Measurements from ENCODE around the gene ZNF772.
"Not testable (repeated sequence)": the region's sequence is repeated elsewhere in the genome, so short reads cannot be mapped to it uniquely, and the experiment has no call there.

Gene ZNF772

DNA sequence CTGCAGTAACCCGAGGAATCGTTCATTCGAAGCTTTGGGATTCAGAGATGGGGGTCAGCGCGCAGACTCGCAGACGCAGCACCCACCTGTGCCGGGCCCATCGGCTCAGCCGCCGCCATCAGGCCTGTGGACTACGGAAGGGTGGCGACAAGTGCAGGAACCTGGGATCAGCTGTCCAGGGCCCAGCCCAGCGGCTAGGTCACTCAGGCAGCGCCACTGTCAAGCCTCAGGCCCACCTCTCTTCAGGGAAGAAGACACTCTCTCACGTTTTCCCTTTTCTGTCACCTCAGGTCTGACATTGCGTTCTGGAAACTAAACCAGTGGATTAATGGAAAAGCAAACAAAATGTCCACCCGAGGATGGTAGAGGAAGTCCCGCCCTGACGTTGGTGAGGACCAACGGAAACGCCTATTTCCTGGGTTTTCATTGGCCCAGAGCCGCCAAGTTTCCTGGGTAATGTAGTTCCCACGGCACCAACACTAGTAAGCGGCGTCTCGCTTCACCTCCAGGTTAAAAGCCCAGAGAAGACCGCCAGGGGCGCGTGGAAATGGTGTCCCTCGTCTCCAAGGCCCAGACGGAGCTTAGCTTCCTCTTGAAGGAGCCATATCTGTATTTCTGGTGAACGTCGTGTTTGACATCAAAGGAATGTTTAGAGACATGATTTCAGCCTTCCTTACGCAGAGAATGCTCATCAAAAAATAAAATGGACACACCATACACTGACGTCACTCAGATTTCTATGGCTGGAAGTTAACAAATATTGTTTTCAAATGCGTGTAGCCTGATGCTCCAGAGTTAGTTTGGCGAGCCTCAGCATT, at the start of gene ZNF772:
Gene ZNF772 (minus strand): TSS at position 376 of the 818 bp plus-strand sequence. CDS start 257 bp downstream, at position 119.
- DNase-seq = peak; percentile 88

DNA sequence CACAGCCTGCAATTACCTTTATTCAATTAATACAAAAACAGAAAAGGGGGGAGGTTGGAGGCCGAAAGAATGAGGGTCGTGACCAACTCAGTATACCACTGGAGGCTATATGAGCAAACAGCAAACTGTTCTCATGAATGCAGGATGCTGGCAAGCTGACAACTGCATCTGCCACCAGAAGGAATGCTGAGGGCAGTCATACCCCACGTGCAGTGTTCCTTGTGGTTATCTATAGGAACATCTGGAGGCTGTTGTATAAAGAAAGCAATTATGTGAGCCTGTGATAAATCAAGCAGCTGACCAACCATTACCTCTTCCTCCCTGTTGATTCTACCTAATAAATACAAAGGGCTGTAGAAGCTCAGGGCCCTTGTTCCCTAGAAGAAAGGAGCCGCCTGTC, 40.7 kb upstream of the ZNF772 start:
- not testable (repeated sequence) for DNase-seq

DNA sequence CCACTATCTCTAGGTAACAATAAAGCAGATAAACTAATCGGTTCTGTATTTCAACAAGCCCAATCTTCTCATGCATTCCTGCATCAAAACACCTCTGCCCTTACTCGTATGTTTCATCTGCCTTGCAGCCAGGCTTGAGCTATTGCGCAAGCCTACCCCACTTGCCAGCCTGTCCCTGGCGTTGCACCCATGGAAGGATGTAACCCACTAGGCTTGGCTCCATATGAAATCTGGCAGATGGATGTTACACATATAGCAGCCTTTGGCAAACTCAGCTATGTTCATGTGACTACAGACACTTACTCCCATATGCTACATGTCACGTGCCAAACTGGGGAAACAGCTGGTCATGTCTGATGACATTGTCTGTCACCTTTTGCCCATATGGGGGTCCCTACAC, 37.9 kb upstream of the ZNF772 start:
- DNase-seq = no peak

DNA sequence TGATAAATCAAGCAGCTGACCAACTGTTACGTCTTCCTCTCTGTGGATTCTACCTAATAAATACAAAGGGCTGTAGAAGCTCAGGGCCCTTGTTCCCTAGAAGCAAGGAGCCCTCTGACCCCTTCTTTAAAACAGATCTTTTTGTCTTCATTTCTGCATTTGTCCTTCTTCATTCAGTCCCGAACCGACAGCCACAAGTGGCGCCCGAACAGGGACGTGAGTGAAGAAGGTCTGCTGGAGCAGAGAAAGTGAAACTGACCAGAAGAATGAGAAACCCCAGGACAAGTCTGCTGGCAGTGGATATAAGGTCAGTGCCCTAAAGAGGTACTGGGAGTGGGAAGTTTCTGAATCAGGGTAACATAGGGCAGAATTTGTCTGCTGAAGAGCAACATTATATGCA, 35.5 kb upstream of the ZNF772 start:
- DNase-seq = peak; percentile 1

DNA sequence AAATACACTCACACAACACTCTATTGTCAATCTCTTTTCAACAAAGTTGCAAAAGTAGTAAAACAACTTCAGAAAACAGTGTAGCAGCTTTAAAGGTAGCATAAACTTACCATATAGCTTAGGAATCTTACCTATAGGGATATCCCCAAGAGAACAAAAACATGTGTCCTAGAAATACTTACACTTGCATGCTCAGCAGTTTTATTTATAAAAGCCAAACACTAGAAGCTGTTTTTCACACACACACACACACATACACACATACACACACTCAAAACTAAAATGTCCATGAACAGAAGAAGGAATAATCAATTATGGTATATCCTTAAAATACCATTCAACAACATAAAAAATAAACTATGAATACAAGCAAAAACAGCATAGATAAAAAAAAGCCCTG, 34.1 kb upstream of the ZNF772 start:
- DNase-seq = no peak

DNA sequence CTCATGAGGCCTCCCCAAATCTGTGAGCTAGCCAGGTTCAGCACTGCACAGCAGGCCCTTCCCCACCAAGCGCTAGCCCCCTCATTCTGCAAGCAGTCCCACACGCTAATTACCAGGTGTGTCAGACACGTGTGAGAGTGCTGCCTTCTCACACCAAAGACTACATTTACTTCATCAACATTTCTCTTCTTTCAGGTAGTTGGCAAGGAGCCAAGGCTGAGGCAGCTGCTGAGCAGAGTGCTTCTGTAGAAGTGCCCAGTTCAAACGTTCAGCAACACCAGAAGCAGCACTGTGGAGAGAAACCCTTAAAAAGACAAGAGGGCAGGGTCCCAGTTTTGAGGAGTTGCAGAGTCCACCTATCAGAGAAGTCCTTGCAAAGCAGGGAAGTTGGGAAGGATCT, 28.8 kb upstream of the ZNF772 start:
- DNase-seq = peak; percentile 35

DNA sequence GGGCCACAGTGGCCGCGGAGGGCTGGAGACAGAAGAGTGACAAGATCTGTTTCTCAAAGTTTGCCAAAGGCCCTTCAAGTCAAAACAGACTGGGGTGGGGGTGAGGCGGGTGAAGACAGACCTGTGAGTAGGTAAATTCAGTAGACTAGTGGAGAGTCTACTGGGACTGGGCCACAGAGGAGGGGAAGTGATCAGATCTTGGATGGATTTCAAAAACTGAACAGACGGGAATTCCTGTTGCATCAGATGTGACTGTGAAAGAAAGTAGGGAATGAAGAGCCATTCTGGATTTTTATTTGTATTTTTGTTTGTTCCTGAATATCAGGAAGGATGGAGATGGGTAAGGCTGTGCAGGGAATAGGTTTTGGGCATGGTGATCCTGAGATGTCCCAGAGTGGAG, 23.0 kb upstream of the ZNF772 start:
- DNase-seq = not testable (repeated sequence)

DNA sequence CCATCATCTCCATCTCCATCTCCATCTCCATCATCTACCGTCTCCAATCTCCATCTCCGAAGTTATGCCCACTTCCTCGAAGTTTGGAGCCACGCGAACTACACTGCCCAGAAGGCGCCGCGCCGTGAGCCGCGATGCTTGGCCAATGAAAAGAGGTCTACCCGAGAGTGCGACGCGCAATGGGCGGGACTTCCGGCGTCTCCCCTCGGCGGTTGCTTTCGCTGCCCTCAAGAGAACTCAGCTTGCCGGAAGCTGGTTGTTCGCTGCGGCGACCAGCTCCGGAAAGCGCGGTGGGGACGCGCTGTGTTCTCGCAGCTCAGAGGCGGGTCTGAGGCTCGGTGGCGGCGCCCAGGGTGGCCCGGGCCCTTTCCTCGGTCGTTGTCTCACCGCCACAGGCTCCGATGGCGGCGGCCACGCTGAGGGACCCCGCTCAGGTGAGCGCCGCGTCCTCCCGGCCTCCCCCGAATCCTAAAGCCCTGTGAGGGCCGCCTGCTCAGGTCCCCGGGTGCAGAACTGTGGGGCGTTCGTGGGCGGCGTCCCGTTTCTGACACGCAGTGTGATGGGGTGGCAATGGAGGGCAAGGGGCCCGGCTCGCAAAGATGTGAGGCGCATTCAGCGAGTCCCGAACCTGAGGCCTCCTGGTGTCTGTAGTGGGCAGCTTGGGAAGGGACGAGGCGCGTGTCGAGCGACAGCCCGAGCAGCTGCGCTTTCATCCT, 22.5 kb upstream of the ZNF772 start, which contains the start of gene ZNF773:
Gene ZNF773 (plus strand): TSS at position 259 of the 716 bp plus-strand sequence. CDS start 143 bp downstream, at position 402.
- peak; percentile 92 for DNase-seq

DNA sequence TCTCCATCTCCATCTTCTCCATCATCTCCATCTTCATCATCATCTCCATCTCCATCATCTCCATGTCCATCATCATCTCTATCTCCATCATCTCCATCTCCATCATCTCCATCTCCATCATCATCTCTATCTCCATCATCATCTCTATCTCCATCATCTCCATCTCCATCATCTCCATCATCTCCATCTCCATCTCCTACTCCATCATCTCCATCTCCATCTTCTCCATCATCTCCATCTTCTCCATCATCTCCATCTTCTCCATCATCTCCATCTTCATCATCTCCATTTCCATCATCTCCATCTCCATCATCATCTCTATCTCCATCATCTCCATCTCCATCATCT, 21.9 kb upstream of the ZNF772 start:
- not testable (repeated sequence) for DNase-seq

DNA sequence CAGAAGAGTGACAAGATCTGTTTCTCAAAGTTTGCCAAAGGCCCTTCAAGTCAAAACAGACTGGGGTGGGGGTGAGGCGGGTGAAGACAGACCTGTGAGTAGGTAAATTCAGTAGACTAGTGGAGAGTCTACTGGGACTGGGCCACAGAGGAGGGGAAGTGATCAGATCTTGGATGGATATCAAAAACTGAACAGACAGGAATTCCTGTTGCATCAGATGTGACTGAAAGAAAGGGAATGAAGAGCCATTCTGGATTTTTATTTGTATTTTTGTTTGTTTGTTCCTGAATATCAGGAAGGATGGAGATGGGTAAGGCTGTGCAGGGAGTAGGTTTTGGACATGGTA, 10.9 kb upstream of the ZNF772 start:
- DNase-seq = not testable (repeated sequence)

DNA sequence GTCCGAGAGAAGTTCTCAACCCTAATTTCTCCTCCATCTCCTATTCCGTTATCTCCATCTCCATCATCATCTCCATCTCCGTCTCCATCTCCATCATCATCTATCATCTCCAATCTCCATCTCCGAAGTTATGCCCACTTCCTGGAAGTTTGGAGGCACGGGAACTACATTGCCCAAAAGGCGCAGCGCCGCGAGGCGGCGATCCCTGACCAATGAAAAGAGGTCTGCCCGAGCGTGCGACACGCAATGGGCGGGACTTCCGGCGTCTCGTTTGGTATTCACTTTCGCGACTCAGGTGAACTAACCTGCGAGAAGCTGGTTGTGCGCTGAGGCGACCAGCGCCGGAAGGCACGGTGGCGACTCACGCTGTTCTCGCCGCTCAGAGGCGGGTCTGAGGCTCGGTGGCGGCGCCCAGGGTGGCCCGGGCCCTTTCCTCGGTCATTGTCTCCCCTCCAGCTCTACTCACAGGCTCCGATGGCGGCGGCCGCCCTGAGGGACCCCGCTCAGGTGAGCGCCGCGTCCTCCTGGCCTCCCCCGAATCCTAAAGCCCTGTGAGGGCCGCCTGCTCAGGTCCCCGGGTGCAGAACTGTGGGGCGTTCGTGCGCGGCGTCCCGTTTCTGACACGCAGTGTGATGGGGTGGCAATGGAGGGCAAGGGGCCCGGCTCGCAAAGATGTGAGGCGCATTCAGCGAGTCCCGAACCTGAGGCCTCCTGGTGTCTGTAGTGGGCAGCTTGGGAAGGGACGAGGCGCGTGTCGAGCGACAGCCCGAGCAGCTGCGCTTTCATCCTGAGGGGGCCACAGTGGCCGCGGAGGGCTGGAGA, 10.3 kb upstream of the ZNF772 start, which contains the start of gene ZNF419:
Gene ZNF419 (plus strand): TSS at position 274 of the 822 bp plus-strand sequence. CDS start 201 bp downstream, at position 475.
- peak; percentile 88 for DNase-seq

DNA sequence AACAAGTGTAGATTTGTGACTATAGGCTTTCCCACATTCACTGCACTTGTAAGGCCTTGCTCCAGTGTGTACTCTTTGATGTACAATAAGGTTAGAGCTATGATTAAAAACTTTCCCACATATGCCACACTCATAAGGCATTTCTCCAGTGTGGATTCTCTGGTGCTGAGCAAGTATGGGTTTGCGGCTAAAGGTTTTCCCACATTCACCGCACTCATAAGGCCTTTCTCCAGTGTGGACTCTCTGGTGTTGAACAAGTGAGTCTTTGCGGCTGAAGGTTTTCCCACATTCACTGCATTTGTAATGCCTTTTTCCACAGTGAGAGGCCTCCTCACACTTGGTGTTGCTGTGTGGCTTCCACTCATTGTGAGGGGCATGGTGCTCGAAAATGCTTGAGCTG, 3.7 kb downstream of the ZNF772 start:
- DNase-seq = no peak

DNA sequence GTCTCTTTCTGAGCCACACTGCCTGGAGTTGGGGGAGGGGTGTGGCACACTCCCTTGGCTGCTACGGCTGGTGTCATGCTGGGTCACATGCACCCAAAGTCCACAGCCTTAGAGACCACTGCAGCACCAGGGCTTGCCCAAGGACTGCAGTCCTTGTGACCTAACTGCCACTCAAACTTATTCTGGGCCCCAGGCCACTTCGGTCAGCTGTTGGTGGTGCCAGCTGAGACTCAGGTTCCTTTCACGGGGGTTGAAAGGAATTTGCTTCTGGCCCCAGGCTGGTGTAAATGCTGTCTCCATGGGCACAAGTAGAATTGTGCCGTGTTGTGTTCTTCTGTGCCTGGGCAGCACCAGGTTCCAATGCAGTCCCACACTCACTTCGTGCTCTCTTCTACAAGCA, 10.9 kb downstream of the ZNF772 start:
- no peak for DNase-seq

DNA sequence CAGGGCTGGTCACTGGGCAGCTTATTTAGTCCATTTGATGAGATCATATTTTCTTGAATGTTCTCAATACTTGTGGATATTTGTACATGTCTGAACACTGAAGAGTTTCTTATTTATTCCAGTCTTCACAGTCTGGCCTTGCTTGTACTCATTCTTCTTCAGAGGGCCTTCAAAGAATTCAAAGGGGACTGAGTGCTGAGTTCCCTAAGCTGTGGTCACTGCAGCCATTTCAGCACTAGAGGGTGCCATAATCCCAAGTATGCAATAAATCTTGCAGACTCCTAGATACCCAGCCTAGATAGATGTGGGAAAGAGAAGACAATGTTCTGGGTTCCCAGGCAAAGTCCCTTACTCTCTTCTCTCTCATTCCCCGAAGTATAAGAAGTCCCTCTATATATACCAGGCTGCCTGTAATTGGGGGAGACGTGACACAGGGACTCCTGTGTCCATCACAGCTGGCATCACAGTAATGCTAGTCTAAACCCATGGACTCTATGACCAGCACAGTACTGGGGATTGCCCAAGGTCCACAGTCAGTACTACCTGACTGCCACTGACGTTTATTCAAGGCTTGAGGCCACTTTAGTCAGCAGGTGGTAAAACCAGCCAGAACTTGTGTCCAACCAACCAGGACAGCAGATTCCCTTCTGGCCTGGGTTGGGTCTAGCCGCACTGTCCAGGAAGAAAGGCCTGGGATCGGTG, 11.5 kb downstream of the ZNF772 start:
- no peak for DNase-seq

DNA sequence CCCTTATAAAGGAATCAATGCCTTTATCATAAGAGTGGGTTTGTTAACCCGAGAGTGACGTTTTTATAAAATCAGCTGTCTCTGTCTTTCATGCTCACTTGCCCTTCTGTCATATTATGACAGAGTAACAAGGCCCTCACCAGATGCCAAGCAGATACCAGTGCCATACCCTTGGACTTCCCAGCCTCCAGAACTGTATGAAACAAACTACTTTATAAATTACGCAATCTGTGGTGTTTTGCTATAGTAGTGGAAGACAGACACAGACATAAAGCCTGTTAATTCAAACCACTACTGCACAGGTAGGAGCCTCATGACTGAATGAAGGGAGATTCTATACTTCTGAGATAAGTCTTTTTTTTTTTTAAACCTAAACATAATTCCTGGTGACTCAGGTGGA, 25.1 kb downstream of the ZNF772 start:
- no peak for DNase-seq

DNA sequence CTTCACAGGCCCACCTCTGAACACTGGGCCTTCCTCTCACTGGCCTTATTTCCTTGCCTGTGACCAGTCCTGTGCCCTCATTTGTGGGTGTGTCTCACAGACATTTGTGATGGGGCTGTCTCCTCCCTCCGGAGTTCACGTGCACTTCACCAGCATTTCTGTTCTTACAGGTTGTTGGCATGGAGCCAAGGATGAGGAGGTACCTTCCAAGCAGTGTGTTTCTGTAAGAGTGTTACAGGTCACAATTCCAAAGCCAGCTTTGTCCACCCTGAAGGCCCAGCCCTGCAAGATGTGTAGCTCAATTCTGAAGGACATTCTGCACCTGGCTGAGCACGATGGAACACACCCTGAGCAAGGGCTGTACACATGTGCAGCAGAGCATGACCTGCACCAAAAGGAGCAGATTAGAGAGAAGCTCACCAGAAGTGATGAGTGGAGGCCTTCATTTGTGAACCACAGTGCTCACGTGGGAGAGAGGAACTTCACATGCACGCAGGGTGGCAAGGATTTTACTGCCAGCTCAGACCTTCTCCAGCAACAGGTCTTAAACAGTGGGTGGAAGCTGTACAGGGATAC, 34.2 kb downstream of the ZNF772 start:
- DNase-seq = peak; percentile 57

DNA sequence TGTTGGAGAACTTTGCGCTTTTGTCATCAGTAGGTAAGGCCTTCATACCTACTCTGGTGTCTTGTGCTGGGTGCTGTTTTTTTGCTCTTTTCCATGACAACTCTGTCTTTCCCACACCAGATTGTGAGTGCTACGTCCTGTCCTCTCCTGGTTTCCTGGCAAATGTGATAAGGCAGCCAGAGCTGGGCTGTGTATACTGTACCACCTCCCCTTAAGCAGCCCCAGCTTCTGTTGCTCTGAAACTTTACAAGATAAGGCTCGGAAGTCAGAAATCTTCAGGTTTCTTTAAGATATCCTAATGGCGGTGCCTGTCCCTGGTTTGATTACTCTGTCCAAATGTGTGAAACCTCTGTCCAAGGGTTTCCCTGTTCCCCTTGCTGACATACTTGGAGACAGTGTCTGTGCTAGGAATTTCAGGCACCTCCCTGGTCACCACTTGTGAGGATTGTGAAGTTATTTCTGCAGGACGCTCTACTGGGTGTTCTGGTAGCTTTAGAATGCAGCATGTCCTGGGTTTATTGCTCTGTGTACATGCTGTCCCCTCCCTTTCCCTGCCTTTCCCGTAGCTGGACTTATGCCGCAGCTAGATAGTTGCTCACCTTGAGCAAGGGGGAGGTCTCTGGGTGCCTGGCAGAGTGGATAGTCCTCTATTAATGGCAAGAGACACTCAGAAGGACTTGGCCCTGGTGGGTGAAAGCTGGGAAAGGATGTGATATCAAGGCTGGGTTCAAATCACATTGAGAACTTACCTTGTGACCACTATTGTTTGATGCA, 35.2 kb downstream of the ZNF772 start:
- DNase-seq = no peak

DNA sequence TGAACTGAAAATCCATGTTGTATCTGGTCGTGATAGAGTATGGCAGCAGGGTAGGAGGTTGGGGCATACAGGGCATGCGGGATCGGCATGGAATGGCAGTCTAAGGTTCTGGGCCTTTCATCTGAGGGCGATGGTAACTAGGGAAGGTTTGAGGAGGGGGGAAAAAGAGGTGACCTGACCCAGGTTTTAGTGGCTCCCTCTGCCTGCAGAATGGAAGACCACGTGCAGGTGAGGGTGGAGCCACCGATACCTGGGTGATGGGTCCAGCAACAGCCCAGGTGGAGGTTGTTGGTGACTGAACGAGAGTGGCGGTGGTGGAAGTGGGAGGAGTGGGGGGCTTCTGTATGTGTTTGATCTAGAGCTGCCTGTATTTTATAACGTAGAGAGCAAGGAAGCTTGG, 38.4 kb downstream of the ZNF772 start:
- DNase-seq = no peak

DNA sequence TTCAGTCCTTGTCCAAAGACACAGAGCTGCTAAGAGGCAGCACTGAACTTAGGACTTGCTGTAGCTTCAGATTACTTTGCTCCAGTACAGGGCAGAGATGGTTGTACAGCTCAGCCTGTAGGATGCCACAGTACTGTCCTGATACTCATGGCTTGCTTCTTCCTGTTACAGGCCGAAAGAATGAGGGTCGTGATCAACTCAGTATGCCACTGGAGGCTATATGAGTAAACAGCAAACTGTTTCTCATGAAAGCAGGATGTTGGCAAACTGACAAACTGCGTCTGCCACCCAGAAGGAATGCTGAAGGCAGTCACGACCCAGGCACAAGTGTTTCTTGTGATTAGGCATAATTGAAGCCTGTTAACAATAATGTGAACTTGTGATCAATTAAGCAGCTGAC, 39.4 kb downstream of the ZNF772 start:
- no peak for DNase-seq

DNA sequence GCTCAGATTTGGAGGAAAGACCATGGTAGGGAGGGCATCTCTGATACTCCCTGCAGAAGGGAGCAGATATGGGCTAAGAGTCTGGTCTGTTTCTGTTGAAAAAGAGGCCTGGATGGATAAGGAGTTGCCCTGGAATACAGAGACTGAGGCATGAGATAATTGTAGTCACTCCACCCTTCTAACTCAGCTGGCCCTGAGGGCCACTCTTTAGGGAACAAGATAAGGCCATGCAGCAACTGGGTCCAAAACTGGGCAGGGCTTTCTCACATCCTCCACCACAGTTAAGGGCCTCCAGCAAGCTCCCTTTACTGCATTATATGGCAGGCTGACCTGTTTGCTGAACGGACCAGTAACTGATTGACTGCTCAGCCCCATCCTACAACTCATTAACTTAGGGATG, 40.9 kb downstream of the ZNF772 start:
- DNase-seq = no peak

Data from NCI-H345 (cell line).